K562 (cell line): ENCODE results near the gene TMEM222.

ENCODE experiments used
- CTCF ChIP-seq, 3 experiments: IDR thresholded peaks in 2 of 3; conservative IDR thresholded peaks in 1 of 3; 2 replicates each; pipeline ENCODE4 v1.5.1; 2011 to 2012; ENCODE audit warnings: low read length in 3 of 3, mild to moderate bottlenecking in 3 of 3, control low read depth in 2 of 3, improper control_type of control experiment in 1 of 3, inconsistent platforms in 1 of 3, low read depth in 1 of 3, mixed read lengths in 1 of 3, moderate library complexity in 1 of 3; ENCODE audit not compliant: insufficient read depth in 2 of 3
- GATAD2A ChIP-seq: fragments of 450-650 bp; IDR thresholded peaks from 2 replicates; pipeline ENCODE4 v1.6.1; 2017
- JUN ChIP-seq, 2 experiments: sonication (generic) in 1 of 2; formaldehyde crosslinking in 1 of 2; IDR thresholded peaks; 2 replicates each; pipeline versions ENCODE4 v1.6.1 to v1.8.0; 2012 to 2022; ENCODE audit warnings: borderline replicate concordance in 2 of 2, mild to moderate bottlenecking in 2 of 2, improper control_type of control experiment in 1 of 2, low read depth in 1 of 2, low read length in 1 of 2, missing genetic modification reagents in 1 of 2
- KLF1 ChIP-seq: fragments of 450-650 bp; IDR thresholded peaks from 2 replicates; pipeline ENCODE4 v1.6.1; 2016; ENCODE audit warnings: missing genetic modification characterization, missing compliant biosample characterization
- POLR2AphosphoS5 ChIP-seq: IDR thresholded peaks from 2 replicates; pipeline ENCODE4 v1.6.1; 2011; ENCODE audit warnings: mild to moderate bottlenecking, low read depth, low read length, moderate library complexity; ENCODE audit not compliant: control insufficient read depth, insufficient read depth
- TAF1 ChIP-seq: IDR thresholded peaks from 2 replicates; pipeline ENCODE4 v1.6.1; 2011; ENCODE audit warnings: mild to moderate bottlenecking, low read length, moderate library complexity; ENCODE audit not compliant: insufficient read depth, control insufficient read depth, severe bottlenecking; ENCODE audit errors: extremely low read depth
- YBX1 ChIP-seq: fragments of 450-650 bp; IDR thresholded peaks from 2 replicates; pipeline ENCODE4 v1.7.1; 2016; ENCODE audit warnings: mild to moderate bottlenecking
- ZHX1 ChIP-seq: fragments of 150-350 bp; conservative IDR thresholded peaks from 2 replicates; pipeline ENCODE4 v1.6.1; 2014; ENCODE audit warnings: low read length

DNA sequence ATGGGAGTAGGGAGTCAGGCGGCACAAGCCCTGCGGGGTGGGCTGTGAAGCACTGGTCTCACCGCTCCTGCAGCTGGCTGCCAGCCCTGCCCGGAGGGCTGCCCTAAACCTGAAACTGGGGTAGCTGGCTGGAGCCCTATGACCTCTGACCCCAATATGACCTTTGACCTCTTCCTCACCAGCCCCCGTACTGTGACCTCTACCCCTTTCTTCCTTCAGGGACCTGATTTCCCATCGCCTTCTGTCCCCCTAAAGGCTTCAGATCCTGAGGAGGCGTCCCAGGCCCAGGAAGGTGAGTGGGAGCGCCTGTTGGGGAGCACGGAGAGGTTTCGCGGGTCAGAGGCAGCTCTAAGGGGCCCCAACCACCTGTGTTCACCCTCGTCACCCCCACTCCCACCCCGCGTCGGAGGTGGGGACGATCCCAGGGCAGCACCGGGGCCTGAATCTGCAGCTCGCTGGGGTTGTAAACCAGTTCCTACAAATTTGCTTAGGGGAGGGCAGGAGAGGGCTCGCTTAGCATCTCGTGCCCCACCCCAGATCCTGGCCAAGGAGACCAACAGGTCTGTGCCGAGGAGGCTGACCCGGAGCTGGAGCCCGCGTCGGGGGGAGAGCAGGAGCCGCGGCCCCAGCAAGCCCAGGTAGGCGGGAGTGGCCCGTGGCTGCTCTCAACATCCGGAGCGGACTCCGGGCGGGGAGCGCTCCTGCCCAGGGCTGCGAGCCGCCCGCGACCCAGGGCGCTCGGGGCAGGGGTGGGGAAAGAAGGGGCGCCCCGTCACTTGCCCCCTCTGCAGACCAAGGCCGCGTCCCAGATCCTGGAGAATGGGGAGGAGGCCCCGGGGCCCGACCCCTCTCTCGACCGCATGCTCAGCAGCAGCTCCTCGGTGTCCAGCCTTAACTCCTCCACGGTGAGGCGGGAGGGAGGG is 27.2 kb downstream of the TMEM222 start:
- TF ChIP-seq KLF1 (tag) (no peak), TAF1 (no peak), CTCF (IDR thresholded peaks at IDR 0.05 in 2 of 3, conservative IDR thresholded peaks at IDR 0.05 in 1 of 3; ENCODE audit: insufficient read depth in 2 of 3, low read depth in 1 of 3, low read length in 3 of 3) (no peak), POLR2AphosphoS5 (no peak), ZHX1 (no peak), JUN (IDR thresholded peaks at IDR 0.05; ENCODE audit: borderline replicate concordance, low read depth, low read length) (no peak), JUN (CRISPR knock-in tag; IDR thresholded peaks at IDR 0.05; ENCODE audit: borderline replicate concordance) (no peak), YBX1 (no peak), GATAD2A (no peak)
